Measurements from ENCODE around the gene SLC9A2.

- TF ChIP-seq TAF1 (IDR thresholded peaks at IDR 0.05; ENCODE audit: borderline replicate concordance, low read depth, low read length): no peak
- no peak for TF ChIP-seq POLR2AphosphoS5 (IDR thresholded peaks at IDR 0.05; ENCODE audit: low read depth, low read length)
Observed at GRCh38 chr2:102737431-102737830, 118.1 kb downstream of the SLC9A2 start.

Data from GM12892 (cell line).